Activated T-helper 1 cell treated with anti-CD3 and anti-CD28 coated beads, Interleukin-12 subunit alpha, Interleukin-12 subunit beta, Interleukin-2, Interleukin-4 antibody, amounts not matched to agents 30 ng/mL and 10 ng/mL and 1 ng/mL, durations not matched to agents 14 hours and 24 hours and 36 hours (primary cell): ENCODE results near the gene IFITM10. TPM values are rescaled to one million over a fixed set of nuclear protein-coding genes. Genes with fewer than 3 reads are reported as not detected.

Source experiments
- DNase-seq: peaks from one replicate; pipeline ENCODE4 v3.0.0; 2021; ENCODE audit warnings: low spot score
- H3K27ac Mint-ChIP-seq: one replicate; pipeline ENCODE4 v1.8.0; 2021; ENCODE audit warnings: mild to moderate bottlenecking, mixed read lengths
- H3K27me3 Mint-ChIP-seq: one replicate; pipeline ENCODE4 v1.8.0; 2022; ENCODE audit warnings: mild to moderate bottlenecking, moderate library complexity, mixed read lengths; ENCODE audit not compliant: insufficient read depth
- H3K36me3 Mint-ChIP-seq: one replicate; pipeline ENCODE4 v1.8.0; 2021; ENCODE audit warnings: low read depth, mixed read lengths
- H3K4me1 Mint-ChIP-seq: one replicate; pipeline ENCODE4 v1.8.0; 2021; ENCODE audit warnings: low read depth, mixed read lengths
- H3K4me3 Mint-ChIP-seq: one replicate; pipeline ENCODE4 v1.8.0; 2021; ENCODE audit warnings: mild to moderate bottlenecking, moderate library complexity, mixed read lengths
- H3K9me3 Mint-ChIP-seq: one replicate; pipeline ENCODE4 v1.8.0; 2021; ENCODE audit warnings: mixed read lengths
- intact Hi-C: fragments of 100-400 bp; cut with micrococcal nuclease; formaldehyde crosslinking; loops from one replicate; pipeline ENCODE4 v1.15.1; 2024
- total RNA-seq: library from RNA; stranded (reverse); gene quantifications from 2 replicates; pipeline ENCODE4 v1.2.3, GENCODE V29; 2022

IFITM10 gene
- total RNA-seq, 1 donor from 2014 or later: 0.52 TPM

GRCh38 chr11:1707751-1708150, 42.6 kb downstream of the IFITM10 start:
- DNase-seq: no peak
- H3K4me3 Mint-ChIP-seq: no peak overlapping the region
- H3K9me3 Mint-ChIP-seq: no peaks in the 10 kb centered on the region
- no peak overlapping the region for H3K27ac Mint-ChIP-seq
- H3K4me1 Mint-ChIP-seq: peaks cover 8% of the 10 kb centered on the region
- peaks cover 3% of the 10 kb centered on the region for H3K27me3 Mint-ChIP-seq
- intact Hi-C loops: no loop called here
- no peaks in the 10 kb centered on the region for H3K36me3 Mint-ChIP-seq

- peaks cover 4% of the 10 kb centered on the region for H3K9me3 Mint-ChIP-seq
- peaks cover 3% of the 10 kb centered on the region for H3K27me3 Mint-ChIP-seq
- H3K36me3 Mint-ChIP-seq: no peaks in the 10 kb centered on the region
- H3K4me1 Mint-ChIP-seq: peaks cover 8% of the 10 kb centered on the region
- H3K4me3 Mint-ChIP-seq: no peak overlapping the region
- H3K27ac Mint-ChIP-seq: no peak overlapping the region
- no peak for DNase-seq
- intact Hi-C loops: no loop called here
These were observed 43.6 kb downstream of the IFITM10 start for GRCh38 chr11:1706634-1707400.

- Mint-ChIP-seq H3K27me3 (no peaks in the 10 kb centered on the region), H3K4me3 (no peak overlapping the region), H3K4me1 (peaks cover 21% of the 10 kb centered on the region), H3K9me3 (peaks cover 11% of the 10 kb centered on the region), H3K27ac (no peak overlapping the region), H3K36me3 (no peaks in the 10 kb centered on the region)
- no peak for DNase-seq
- intact Hi-C loops: no loop called here
These were observed 45.0 kb downstream of the IFITM10 start for GRCh38 chr11:1705126-1706052.

GRCh38 chr11:1703146-1703545, 47.2 kb downstream of the IFITM10 start:
- Mint-ChIP-seq H3K27ac (no peak overlapping the region), H3K4me3 (no peak overlapping the region), H3K36me3 (no peaks in the 10 kb centered on the region), H3K9me3 (peaks cover 16% of the 10 kb centered on the region), H3K4me1 (peaks cover 22% of the 10 kb centered on the region), H3K27me3 (peaks cover 4% of the 10 kb centered on the region)
- no peak for DNase-seq
- intact Hi-C loops: loop anchor here (5.0 kb wide), 1 partner anchor 69 kb away; no protein-coding TSS in a partner anchor

GRCh38 chr11:1702506-1702905, 47.9 kb downstream of the IFITM10 start:
- Mint-ChIP-seq H3K27me3 (peaks cover 8% of the 10 kb centered on the region), H3K4me3 (no peak overlapping the region)

GRCh38 chr11:1701091-1701807, 49.1 kb downstream of the IFITM10 start:
- H3K4me3 Mint-ChIP-seq: no peak overlapping the region
- intact Hi-C loops: loop anchor here (5.0 kb wide), 1 partner anchor 71 kb away; no protein-coding TSS in a partner anchor
- no peak overlapping the region for H3K27ac Mint-ChIP-seq
- H3K27me3 Mint-ChIP-seq: peaks cover 8% of the 10 kb centered on the region
- no peaks in the 10 kb centered on the region for H3K36me3 Mint-ChIP-seq
- no peak for DNase-seq
- H3K9me3 Mint-ChIP-seq: peaks cover 16% of the 10 kb centered on the region
- H3K4me1 Mint-ChIP-seq: peaks cover 22% of the 10 kb centered on the region

More at GRCh38 chr11:1702506-1702905, 47.9 kb downstream of the IFITM10 start:
- no peak for DNase-seq
- intact Hi-C loops: loop anchor here (5.0 kb wide), 1 partner anchor 70 kb away; no protein-coding TSS in a partner anchor
- no peak overlapping the region for H3K27ac Mint-ChIP-seq
- no peaks in the 10 kb centered on the region for H3K36me3 Mint-ChIP-seq
- H3K4me1 Mint-ChIP-seq: peaks cover 22% of the 10 kb centered on the region
- peaks cover 16% of the 10 kb centered on the region for H3K9me3 Mint-ChIP-seq

GRCh38 chr11:1699771-1700170, 50.6 kb downstream of the IFITM10 start:
- Mint-ChIP-seq H3K36me3 (no peaks in the 10 kb centered on the region), H3K27ac (no peak overlapping the region), H3K4me3 (no peak overlapping the region), H3K4me1 (peaks cover 14% of the 10 kb centered on the region), H3K27me3 (peaks cover 8% of the 10 kb centered on the region), H3K9me3 (peaks cover 16% of the 10 kb centered on the region)
- DNase-seq: no peak
- intact Hi-C loops: loop anchor here (5.0 kb wide), 1 partner anchor 73 kb away; no protein-coding TSS in a partner anchor

GRCh38 chr11:1696608-1697570, 53.5 kb downstream of the IFITM10 start, which contains the start of gene KRTAP5-6:
TSS of gene KRTAP5-6 (plus strand) at chr11:1697195. CDS start at chr11:1697246, 51 bp downstream.
- no peaks in the 10 kb centered on the region for H3K36me3 Mint-ChIP-seq
- DNase-seq: no peak
- peaks cover 13% of the 10 kb centered on the region for H3K9me3 Mint-ChIP-seq
- H3K27me3 Mint-ChIP-seq: peaks cover 10% of the 10 kb centered on the region
- H3K4me1 Mint-ChIP-seq: peaks cover 20% of the 10 kb centered on the region
- intact Hi-C loops: no loop called here
- no peak within 1 kb of the TSS for H3K27ac Mint-ChIP-seq
- no peak within 1 kb of the TSS for H3K4me3 Mint-ChIP-seq

GRCh38 chr11:1695548-1696108, 54.8 kb downstream of the IFITM10 start:
- DNase-seq: no peak
- peaks cover 9% of the 10 kb centered on the region for H3K4me1 Mint-ChIP-seq
- H3K36me3 Mint-ChIP-seq: no peaks in the 10 kb centered on the region
- H3K27ac Mint-ChIP-seq: no peak overlapping the region
- peaks cover 5% of the 10 kb centered on the region for H3K9me3 Mint-ChIP-seq
- intact Hi-C loops: no loop called here
- H3K27me3 Mint-ChIP-seq: peaks cover 10% of the 10 kb centered on the region
- no peak overlapping the region for H3K4me3 Mint-ChIP-seq

- Mint-ChIP-seq H3K27me3 (peaks cover 12% of the 10 kb centered on the region), H3K36me3 (no peaks in the 10 kb centered on the region), H3K4me1 (peaks cover 5% of the 10 kb centered on the region), H3K4me3 (no peak overlapping the region), H3K9me3 (peaks cover 5% of the 10 kb centered on the region), H3K27ac (no peak overlapping the region)
- intact Hi-C loops: loop anchor here (1.0 kb wide), 2 partner anchors 137 to 187 kb away; no protein-coding TSS in a partner anchor
- no peak for DNase-seq
These were observed 55.4 kb downstream of the IFITM10 start for GRCh38 chr11:1694846-1695547.
